BJ (cell line): ENCODE measurements around the gene FIGLA. TPM values are rescaled to one million over a fixed set of nuclear protein-coding genes. Genes with fewer than 3 reads are reported as not detected.

Source experiments
- CTCF ChIA-PET: fragments of 350-600 bp; formaldehyde crosslinking; extraction: SDS; loops from one replicate; lab custom pipeline; 2021; ENCODE audit warnings: antibody characterized with exemption, inconsistent platforms; lab: Yijun Ruan, JAX
- POLR2A ChIA-PET: fragments of 300-600 bp; sonication (Branson Sonifier 250); formaldehyde crosslinking; extraction: SDS; loops from one replicate; lab custom pipeline; 2021; ENCODE audit warnings: antibody characterized with exemption; lab: Charles Lee
- DNase-seq: peaks from one replicate; pipeline ENCODE4 v3.0.0-alpha.2; 2011; ENCODE audit warnings: low read depth
- H3K27me3 ChIP-seq: 2 replicates; pipeline ENCODE4 v1.6.0; 2011; ENCODE audit warnings: low read length; ENCODE audit not compliant: control insufficient read depth, insufficient read depth
- H3K36me3 ChIP-seq: 2 replicates; pipeline ENCODE4 v1.5.1; 2011; ENCODE audit warnings: low read length; ENCODE audit not compliant: control insufficient read depth, insufficient read depth
- H3K4me3 ChIP-seq: 2 replicates; pipeline ENCODE4 v1.5.1; 2011; ENCODE audit warnings: low read depth, mild to moderate bottlenecking, control low read depth, low read length
- CTCF ChIP-seq: IDR thresholded peaks from 2 replicates; pipeline ENCODE4 v1.5.1; 2011; ENCODE audit warnings: low read depth, mild to moderate bottlenecking, control low read depth, inconsistent platforms, low read length, moderate library complexity; ENCODE audit not compliant: insufficient read depth
- polyA plus RNA-seq: library from polyadenylated mRNA; depleted of rRNA; stranded (reverse); fragments of >200 nt; gene quantifications from 2 replicates; pipeline ENCODE4 v1.2.3, GENCODE V29; 2011

FIGLA gene
- polyA plus RNA-seq, 1 experiment = not detected

- Histone ChIP-seq H3K27me3 (peaks cover 31% of the 10 kb centered on the region), H3K36me3 (no peaks in the 10 kb centered on the region), H3K4me3 (peak within 1 kb of the TSS; percentile 8; the same call in 1 of the 2 replicates)
- TF ChIP-seq CTCF = no peak
- no peak for DNase-seq
- POLR2A ChIA-PET = no interaction called here
- CTCF ChIA-PET = interaction anchor here (0.8 to 2.5 kb wide), 4 partner anchors 9 to 466 kb away, joined by 3 to 9 read pairs (median 4); partner anchors contain the start of gene FAM136A
Observed at GRCh38 chr2:70767699-70768589, 22.5 kb downstream of the FIGLA start, which contains the start of gene ADD2. Gene ADD2 (minus strand): TSS chr2:70768200. CDS start chr2:70706408, 61,792 bp downstream.

GRCh38 chr2:70767079-70767698 lies 23.3 kb downstream of the FIGLA start:
- POLR2A ChIA-PET = no interaction called here
- Histone ChIP-seq H3K27me3 (peaks cover 31% of the 10 kb centered on the region), H3K4me3 (no peak overlapping the region), H3K36me3 (no peaks in the 10 kb centered on the region)
- no peak for TF ChIP-seq CTCF
- no peak for DNase-seq
- CTCF ChIA-PET = no interaction called here

GRCh38 chr2:70766357-70767078 lies 23.9 kb downstream of the FIGLA start:
- ChIA-PET CTCF (no interaction called here), POLR2A (no interaction called here)
- TF ChIP-seq CTCF = no peak
- Histone ChIP-seq H3K36me3 (no peaks in the 10 kb centered on the region), H3K4me3 (no peak overlapping the region), H3K27me3 (peaks cover 25% of the 10 kb centered on the region)
- no peak for DNase-seq

- ChIA-PET CTCF (no interaction called here), POLR2A (no interaction called here)
- Histone ChIP-seq H3K4me3 (no peak overlapping the region), H3K36me3 (no peaks in the 10 kb centered on the region), H3K27me3 (peaks cover 25% of the 10 kb centered on the region)
- no peak for TF ChIP-seq CTCF
- DNase-seq = no peak
Observed at GRCh38 chr2:70765507-70765906, 24.9 kb downstream of the FIGLA start.
